GM12878 (cell line): ENCODE results near the gene USB1.

Source experiments
- CBX3 ChIP-seq: fragments of 200-600 bp; sonication (generic); IDR thresholded peaks from 2 replicates; pipeline ENCODE4 v1.6.1; 2016; ENCODE audit warnings: low read depth, borderline replicate concordance
- CTCF ChIP-seq, 3 experiments: IDR thresholded peaks in 2 of 3; conservative IDR thresholded peaks in 1 of 3; 2 replicates each; pipeline ENCODE4 v1.5.1; 2011; ENCODE audit warnings: low read depth in 3 of 3, low read length in 3 of 3, mild to moderate bottlenecking in 3 of 3, control low read depth in 2 of 3, moderate library complexity in 2 of 3, inconsistent platforms in 1 of 3, mixed read lengths in 1 of 3; ENCODE audit not compliant: control insufficient read depth in 2 of 3, insufficient read depth in 1 of 3; ENCODE audit errors: extremely low read depth in 1 of 3
- EZH2 ChIP-seq: IDR thresholded peaks from 2 replicates; pipeline ENCODE4 v1.6.1; 2012; ENCODE audit warnings: low read depth, mild to moderate bottlenecking, control low read depth, inconsistent platforms, low read length, borderline replicate concordance; ENCODE audit not compliant: control insufficient read depth
- MLLT1 ChIP-seq: fragments of 450-650 bp; IDR thresholded peaks from 2 replicates; pipeline ENCODE4 v1.6.1; 2016; ENCODE audit warnings: mild to moderate bottlenecking
- ZBTB33 ChIP-seq: fragments of 450-650 bp; IDR thresholded peaks from 2 replicates; pipeline ENCODE4 v1.6.1; 2017; ENCODE audit warnings: mild to moderate bottlenecking
- TF ChIP-seq, protein P1 (sequence below): IDR thresholded peaks from 2 replicates; pipeline ENCODE4 v1.6.1; 2011; ENCODE audit warnings: mild to moderate bottlenecking, low read depth, low read length, moderate library complexity; ENCODE audit not compliant: insufficient replicate concordance

DNA sequence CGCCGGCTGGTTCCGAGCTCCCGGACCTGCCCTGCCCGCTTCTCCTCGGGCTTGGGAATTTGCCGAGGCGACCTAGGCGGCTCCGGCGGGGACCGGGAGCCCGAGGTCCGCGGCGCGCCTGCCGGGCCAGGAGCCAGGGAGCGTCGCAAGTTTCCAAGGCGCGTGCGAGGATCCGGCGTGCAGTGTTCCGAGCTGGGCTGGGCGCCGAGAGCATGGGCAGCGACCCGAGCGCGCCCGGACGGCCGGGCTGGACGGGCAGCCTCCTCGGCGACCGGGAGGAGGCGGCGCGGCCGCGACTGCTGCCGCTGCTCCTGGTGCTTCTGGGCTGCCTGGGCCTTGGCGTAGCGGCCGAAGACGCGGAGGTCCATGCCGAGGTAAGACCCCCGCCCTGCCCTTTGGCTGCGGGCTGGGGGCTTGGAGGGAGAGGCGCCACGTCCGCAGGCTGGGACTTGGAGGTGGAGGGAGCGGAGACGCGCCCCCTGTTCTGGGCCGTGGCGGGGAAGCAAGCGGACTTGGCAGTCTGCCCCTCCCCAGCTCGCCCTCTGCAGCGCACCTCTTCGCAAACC is 25.0 kb downstream of the USB1 start:
- TF ChIP-seq ZBTB33 (no peak), CTCF (IDR thresholded peaks at IDR 0.05 in 2 of 3, conservative IDR thresholded peaks at IDR 0.05 in 1 of 3; ENCODE audit: control insufficient read depth in 2 of 3, extremely low read depth in 1 of 3, insufficient read depth in 1 of 3, low read depth in 3 of 3, low read length in 3 of 3) (no peak), MLLT1 (no peak), CBX3 (no peak), EZH2 (no peak)
- TF ChIP-seq, protein P1, sequence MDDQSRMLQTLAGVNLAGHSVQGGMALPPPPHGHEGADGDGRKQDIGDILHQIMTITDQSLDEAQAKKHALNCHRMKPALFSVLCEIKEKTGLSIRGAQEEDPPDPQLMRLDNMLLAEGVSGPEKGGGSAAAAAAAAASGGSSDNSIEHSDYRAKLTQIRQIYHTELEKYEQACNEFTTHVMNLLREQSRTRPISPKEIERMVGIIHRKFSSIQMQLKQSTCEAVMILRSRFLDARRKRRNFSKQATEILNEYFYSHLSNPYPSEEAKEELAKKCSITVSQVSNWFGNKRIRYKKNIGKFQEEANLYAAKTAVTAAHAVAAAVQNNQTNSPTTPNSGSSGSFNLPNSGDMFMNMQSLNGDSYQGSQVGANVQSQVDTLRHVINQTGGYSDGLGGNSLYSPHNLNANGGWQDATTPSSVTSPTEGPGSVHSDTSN = no peak
